NAMALWA (cell line): Measurements from ENCODE around the gene PTPRN2.

Source experiments
- DNase-seq: peaks from one replicate; pipeline ENCODE4 v3.0.0-alpha.2; 2015; ENCODE audit warnings: low spot score

The PTPRN2 gene

GRCh38 chr7:157617401-157617800, 970.2 kb downstream of the PTPRN2 start:
- no peak for DNase-seq

GRCh38 chr7:157616931-157617330, 970.7 kb downstream of the PTPRN2 start:
- DNase-seq = no peak

- no peak for DNase-seq
Observed at GRCh38 chr7:157616426-157616825, 971.2 kb downstream of the PTPRN2 start.

GRCh38 chr7:157615852-157616251, 971.8 kb downstream of the PTPRN2 start:
- DNase-seq = no peak

- no peak for DNase-seq
Observed at GRCh38 chr7:157615101-157615817, 972.4 kb downstream of the PTPRN2 start.

- DNase-seq = no peak
Observed at GRCh38 chr7:157614457-157615020, 973.1 kb downstream of the PTPRN2 start.

- no peak for DNase-seq
Observed at GRCh38 chr7:157613575-157614322, 973.9 kb downstream of the PTPRN2 start.

GRCh38 chr7:157612664-157613561, 974.7 kb downstream of the PTPRN2 start:
- DNase-seq = no peak

- DNase-seq = no peak
Observed at GRCh38 chr7:157612009-157612663, 975.5 kb downstream of the PTPRN2 start.

- DNase-seq = no peak
Observed at GRCh38 chr7:157611341-157611740, 976.3 kb downstream of the PTPRN2 start.

- DNase-seq = no peak
Observed at GRCh38 chr7:157610671-157611295, 976.8 kb downstream of the PTPRN2 start.

GRCh38 chr7:157609932-157610640, 977.5 kb downstream of the PTPRN2 start:
- no peak for DNase-seq

GRCh38 chr7:157609516-157609915, 978.1 kb downstream of the PTPRN2 start:
- no peak for DNase-seq

- DNase-seq = no peak
Observed at GRCh38 chr7:157607218-157607617, 980.4 kb downstream of the PTPRN2 start.

GRCh38 chr7:157606140-157606539, 981.5 kb downstream of the PTPRN2 start:
- DNase-seq = no peak

- no peak for DNase-seq
Observed at GRCh38 chr7:157605638-157606037, 982.0 kb downstream of the PTPRN2 start.

GRCh38 chr7:157604661-157605381, 982.8 kb downstream of the PTPRN2 start:
- no peak for DNase-seq

GRCh38 chr7:157603716-157604115, 983.9 kb downstream of the PTPRN2 start:
- no peak for DNase-seq

- no peak for DNase-seq
Observed at GRCh38 chr7:157603005-157603404, 984.6 kb downstream of the PTPRN2 start.

GRCh38 chr7:157602581-157602980, 985.0 kb downstream of the PTPRN2 start:
- DNase-seq = no peak
